AG09309 (cell line): ENCODE results near the gene IQGAP1.
"Not testable (repeated sequence)": the region's sequence is repeated elsewhere in the genome, so short reads cannot be mapped to it uniquely, and the experiment has no call there.

ENCODE experiments used
- DNase-seq: peaks from one replicate; pipeline ENCODE4 v3.0.0-alpha.2; 2010; ENCODE audit warnings: low read depth
- H3K4me3 ChIP-seq: 2 replicates; pipeline ENCODE4 v1.5.1; 2011; ENCODE audit warnings: mild to moderate bottlenecking, low read depth, low read length, moderate library complexity; ENCODE audit not compliant: control insufficient read depth
- CTCF ChIP-seq: IDR thresholded peaks from 2 replicates; pipeline ENCODE4 v1.5.1; 2011; ENCODE audit warnings: mild to moderate bottlenecking, low read depth, low read length, inconsistent platforms; ENCODE audit not compliant: insufficient read depth, control insufficient read depth; ENCODE audit errors: missing control alignments

Gene IQGAP1

GRCh38 chr15:90520365-90520764 is 132.3 kb downstream of the IQGAP1 start:
- TF ChIP-seq CTCF = no peak
- DNase-seq = no peak
- no peak overlapping the region for H3K4me3 ChIP-seq

- no peak overlapping the region for H3K4me3 ChIP-seq
- no peak for TF ChIP-seq CTCF
- DNase-seq = no peak
Observed at GRCh38 chr15:90523373-90523772, 135.3 kb downstream of the IQGAP1 start.

GRCh38 chr15:90524018-90524803 is 136.2 kb downstream of the IQGAP1 start:
- H3K4me3 ChIP-seq, DNase-seq: not testable (repeated sequence)

- DNase-seq = no peak
- no peak for TF ChIP-seq CTCF
- peak overlapping the region; percentile 54 for H3K4me3 ChIP-seq
Observed at GRCh38 chr15:90529011-90529370, 140.9 kb downstream of the IQGAP1 start.

GRCh38 chr15:90529371-90530249 is 141.6 kb downstream of the IQGAP1 start, which contains the start of gene CRTC3:
Gene CRTC3, plus strand, starts transcription at chr15:90529923. Its CDS starts 149 bp downstream, at chr15:90530072.
- no peak for DNase-seq
- TF ChIP-seq CTCF = no peak
- H3K4me3 ChIP-seq = peak within 1 kb of the TSS; percentile 76

- TF ChIP-seq CTCF = no peak
- no peak for DNase-seq
- peak overlapping the region; percentile 76 for H3K4me3 ChIP-seq
Observed at GRCh38 chr15:90530250-90531051, 142.4 kb downstream of the IQGAP1 start.
